GM18526 (cell line): ENCODE data around the gene PLXNA2.

Experiments
- POLR2A ChIP-seq: IDR thresholded peaks from 3 replicates; pipeline ENCODE4 v1.6.1; 2011; ENCODE audit not compliant: insufficient read length; ENCODE audit errors: extremely low read depth

The PLXNA2 gene

DNA sequence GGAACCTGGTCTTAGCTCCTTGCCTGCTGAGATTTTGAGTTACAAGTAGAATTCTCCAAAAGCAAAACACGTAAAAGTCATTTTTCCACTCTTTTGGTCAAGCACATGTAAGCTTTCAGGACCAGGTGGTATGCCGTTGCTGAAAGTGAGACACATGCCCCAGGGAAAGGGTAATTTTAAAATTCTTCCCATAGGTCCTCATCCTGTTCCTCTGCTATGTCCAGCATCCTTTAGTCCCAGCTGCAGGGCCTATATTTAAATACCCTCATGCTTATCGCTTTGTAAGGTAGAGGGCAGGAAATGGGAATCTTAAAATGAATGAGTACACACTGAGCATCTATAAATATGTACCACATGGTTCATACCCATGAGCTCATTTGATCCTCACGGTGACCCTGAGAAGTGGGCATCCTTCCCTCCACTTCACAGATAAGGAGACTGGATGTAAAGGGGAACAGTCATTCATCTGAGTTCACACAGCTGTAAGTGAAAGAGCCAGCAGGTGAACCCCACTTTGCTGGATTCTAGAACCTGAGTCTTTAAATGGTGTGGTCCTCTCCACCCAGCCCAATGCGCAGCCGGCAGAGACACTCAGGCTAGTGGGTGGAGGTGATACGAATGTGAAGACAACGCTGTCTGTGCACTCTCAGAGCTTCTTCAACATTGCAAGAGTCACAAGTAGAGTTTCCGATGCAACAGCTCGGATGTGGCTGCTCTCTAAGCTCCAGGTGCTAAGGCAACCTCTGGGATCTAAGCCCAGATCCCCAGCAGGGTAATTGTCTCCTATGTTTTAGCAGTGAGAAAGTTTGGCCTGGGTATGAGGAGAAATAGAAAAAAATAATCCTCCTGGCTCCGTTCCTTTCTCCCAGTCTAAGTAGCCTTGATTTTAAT is 163.5 kb downstream of the PLXNA2 start:
- no peak for TF ChIP-seq POLR2A

DNA sequence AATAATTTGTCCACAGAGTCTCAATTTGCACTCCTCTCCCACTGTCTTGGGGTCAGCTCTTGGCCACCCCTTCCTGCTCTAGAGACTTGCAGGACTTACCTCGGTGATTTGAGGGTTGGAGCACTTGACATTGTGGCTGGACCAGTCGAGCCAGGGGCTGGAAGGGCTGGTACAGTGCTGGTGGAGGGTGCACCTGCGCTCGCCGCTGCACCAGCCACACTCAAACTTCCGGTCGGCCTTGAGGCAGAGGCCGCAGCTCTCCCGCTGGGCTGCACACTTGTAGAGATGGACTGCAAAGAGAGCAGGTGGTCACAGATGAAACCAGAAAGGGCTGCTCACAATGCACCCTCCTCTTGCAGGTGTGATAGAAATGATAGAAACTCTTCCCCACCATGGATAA is 165.0 kb downstream of the PLXNA2 start:
- no peak for TF ChIP-seq POLR2A

- no peak for TF ChIP-seq POLR2A
Measured at GRCh38 chr1:208078752-208079151, 165.4 kb downstream of the PLXNA2 start.

GRCh38 chr1:208077232-208078075 is 166.7 kb downstream of the PLXNA2 start:
- no peak for TF ChIP-seq POLR2A

DNA sequence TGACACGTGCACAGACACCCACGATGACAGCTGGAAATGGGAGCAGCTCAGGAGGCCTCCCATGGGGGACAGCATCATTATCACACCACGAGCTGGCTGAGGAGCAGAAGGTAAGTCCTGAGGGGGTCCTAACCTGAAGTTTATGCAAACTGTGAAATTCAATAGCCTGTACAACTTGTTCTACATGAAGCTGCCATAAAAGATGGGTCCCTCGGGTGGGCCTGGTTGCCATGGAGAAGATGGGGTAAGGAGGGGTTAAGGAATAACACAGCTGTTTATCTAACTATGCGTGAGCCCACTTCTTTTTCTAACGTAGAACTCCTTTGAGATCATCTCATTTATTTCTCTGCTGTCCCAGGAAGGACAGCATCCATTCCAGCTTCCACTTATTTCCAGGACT is 169.8 kb downstream of the PLXNA2 start:
- TF ChIP-seq POLR2A: no peak

GRCh38 chr1:208071435-208072031 is 172.7 kb downstream of the PLXNA2 start:
- no peak for TF ChIP-seq POLR2A

DNA sequence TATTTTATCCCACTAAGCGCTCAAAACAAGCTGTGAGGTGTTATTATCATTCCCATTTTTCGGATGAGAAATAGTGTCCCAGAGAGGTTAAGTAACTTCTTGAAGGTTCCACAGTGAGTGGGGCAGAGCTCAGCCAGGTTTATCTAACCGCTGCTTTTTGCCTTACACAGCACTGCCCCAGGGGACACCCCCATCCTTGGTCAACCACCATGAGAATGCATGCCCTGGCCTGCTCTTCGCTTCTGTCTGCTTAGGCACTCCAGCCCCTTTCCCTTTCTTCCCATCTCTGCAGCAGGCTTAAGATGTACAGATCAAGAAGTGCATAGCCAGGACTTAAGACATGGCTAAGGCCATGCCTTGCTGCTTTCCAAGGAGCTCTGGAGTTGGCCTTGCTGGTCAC is 174.3 kb downstream of the PLXNA2 start:
- no peak for TF ChIP-seq POLR2A

DNA sequence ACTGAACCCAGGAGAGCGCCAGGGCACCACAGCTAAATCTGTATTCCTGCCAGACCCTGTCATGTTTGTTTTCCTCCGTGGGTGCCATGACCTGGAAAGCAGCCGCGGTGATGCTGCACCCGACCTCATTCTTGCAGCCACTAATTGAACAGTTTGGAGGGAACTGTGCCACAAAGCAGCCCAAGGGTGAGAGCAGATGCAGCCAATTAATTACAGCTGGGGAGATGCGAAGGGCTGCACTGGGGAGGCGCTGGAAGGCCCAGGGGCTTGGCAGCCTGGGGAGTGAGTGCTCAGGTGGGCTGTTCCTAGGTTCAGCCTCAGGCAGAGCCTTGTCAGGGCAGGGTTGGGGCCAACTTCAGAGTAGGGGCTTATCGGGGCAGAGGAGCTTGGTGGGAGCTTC is 174.9 kb downstream of the PLXNA2 start:
- no peak for TF ChIP-seq POLR2A

- TF ChIP-seq POLR2A: no peak
Measured at GRCh38 chr1:208068908-208069307, 175.3 kb downstream of the PLXNA2 start.

GRCh38 chr1:208068407-208068806 is 175.8 kb downstream of the PLXNA2 start:
- no peak for TF ChIP-seq POLR2A

DNA sequence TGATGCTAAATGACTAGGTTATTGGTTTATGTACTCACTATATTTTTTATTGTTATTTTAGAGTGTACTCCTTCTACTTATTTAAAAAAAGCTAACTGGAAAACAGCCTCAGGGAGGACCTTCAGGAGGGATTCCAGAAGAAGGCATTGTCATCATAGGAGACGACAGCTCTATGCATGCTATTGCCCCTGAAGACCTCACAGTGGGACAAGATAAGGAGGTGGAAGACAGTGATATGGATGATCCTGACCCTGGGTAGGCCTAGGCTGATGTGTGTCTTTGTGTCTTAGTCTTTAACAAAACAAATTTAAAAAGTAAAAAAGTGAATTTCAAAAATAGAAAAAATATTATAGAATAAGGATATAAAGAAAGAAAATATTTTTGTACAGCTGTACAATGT is 177.6 kb downstream of the PLXNA2 start:
- no peak for TF ChIP-seq POLR2A

- no peak for TF ChIP-seq POLR2A
Measured at GRCh38 chr1:208065862-208066261, 178.3 kb downstream of the PLXNA2 start.

GRCh38 chr1:208061632-208062031 is 182.6 kb downstream of the PLXNA2 start:
- TF ChIP-seq POLR2A: no peak

DNA sequence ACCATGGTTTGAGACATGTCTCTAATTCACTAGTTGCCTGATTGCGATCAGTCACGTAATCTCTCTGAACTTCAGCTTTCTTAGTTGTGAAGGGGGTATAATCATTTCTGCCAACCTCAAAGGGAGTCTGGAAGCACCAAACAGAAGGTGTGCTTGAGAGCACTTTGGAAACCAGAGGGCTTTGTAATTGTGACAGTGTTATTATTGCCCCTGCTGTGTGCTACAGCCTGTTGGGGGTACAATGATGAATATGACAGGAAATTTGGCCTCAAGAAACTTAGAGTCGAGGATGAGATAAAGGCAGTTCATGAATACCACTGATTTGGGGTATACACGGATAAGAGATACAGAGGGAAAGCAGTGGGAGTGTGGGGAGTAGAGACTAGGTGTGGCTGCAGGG is 183.1 kb downstream of the PLXNA2 start:
- TF ChIP-seq POLR2A: no peak

DNA sequence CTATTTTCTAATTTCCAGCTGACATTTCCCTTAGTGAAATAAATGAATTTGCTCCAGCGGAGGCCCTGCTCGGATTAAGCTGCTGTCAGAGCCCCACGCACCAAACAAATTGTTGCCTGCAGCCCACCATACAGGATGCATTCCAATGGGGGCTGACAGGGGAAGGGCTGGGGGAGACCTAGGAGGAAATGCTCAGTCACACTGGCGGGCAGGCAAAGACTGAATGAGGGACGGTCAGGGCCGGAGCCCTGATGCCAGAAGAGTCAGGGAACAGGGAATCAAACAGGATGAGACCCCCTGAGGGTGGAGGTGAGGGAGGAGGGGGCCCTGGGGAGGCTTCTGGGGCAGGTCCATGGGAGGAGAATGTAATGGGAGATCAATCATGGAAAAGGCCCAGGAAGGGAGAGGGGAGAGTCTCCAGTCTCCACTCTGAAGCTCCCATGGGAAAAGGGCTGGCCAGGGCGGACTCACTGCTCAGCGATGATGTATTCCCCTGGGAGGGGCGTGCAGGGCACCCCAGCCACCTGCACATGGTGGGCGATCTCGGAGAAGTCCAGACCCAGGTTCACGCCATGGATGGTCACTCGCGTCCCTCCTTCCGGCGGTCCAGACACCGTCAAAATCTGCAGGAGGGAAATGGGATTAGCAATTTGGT is 183.8 kb downstream of the PLXNA2 start:
- no peak for TF ChIP-seq POLR2A

- TF ChIP-seq POLR2A: no peak
Measured at GRCh38 chr1:208059409-208060001, 184.7 kb downstream of the PLXNA2 start.
